K562 (cell line): ENCODE data around the gene CELF4.

ENCODE experiments used
- BRCA1 ChIP-seq, 2 experiments: fragments of 450-650 bp in 1 of 2; sonication (generic) in 1 of 2; formaldehyde crosslinking in 1 of 2; IDR thresholded peaks; 2 replicates each; pipeline versions ENCODE4 v1.5.0 to v1.6.1; 2017 to 2020; ENCODE audit warnings: mild to moderate bottlenecking in 1 of 2, missing genetic modification reagents in 1 of 2
- CTCF ChIP-seq, 3 experiments: IDR thresholded peaks in 2 of 3; conservative IDR thresholded peaks in 1 of 3; 2 replicates each; pipeline ENCODE4 v1.5.1; 2011 to 2012; ENCODE audit warnings: low read length in 3 of 3, mild to moderate bottlenecking in 3 of 3, control low read depth in 2 of 3, improper control_type of control experiment in 1 of 3, inconsistent platforms in 1 of 3, low read depth in 1 of 3, mixed read lengths in 1 of 3, moderate library complexity in 1 of 3; ENCODE audit not compliant: insufficient read depth in 2 of 3
- JUNB ChIP-seq: fragments of 450-650 bp; formaldehyde crosslinking; conservative IDR thresholded peaks from 2 replicates; pipeline ENCODE4 v1.4.0; 2020; ENCODE audit warnings: mild to moderate bottlenecking
- MEF2A ChIP-seq: IDR thresholded peaks from 2 replicates; pipeline ENCODE4 v1.6.1; 2011; ENCODE audit warnings: low read depth, mild to moderate bottlenecking, low read length, moderate library complexity; ENCODE audit not compliant: control insufficient read depth
- POLR2A ChIP-seq: fragments of 450-650 bp; conservative IDR thresholded peaks from 2 replicates; pipeline ENCODE4 v1.6.1; 2016
- TAF1 ChIP-seq: IDR thresholded peaks from 2 replicates; pipeline ENCODE4 v1.6.1; 2011; ENCODE audit warnings: mild to moderate bottlenecking, low read length, moderate library complexity; ENCODE audit not compliant: insufficient read depth, control insufficient read depth, severe bottlenecking; ENCODE audit errors: extremely low read depth
- ZNF76 ChIP-seq: fragments of 250-450 bp; sonication (Bioruptor Pico); IDR thresholded peaks from 2 replicates; pipeline ENCODE4 v1.4.0; 2020; ENCODE audit warnings: mild to moderate bottlenecking, moderate library complexity, borderline replicate concordance

DNA sequence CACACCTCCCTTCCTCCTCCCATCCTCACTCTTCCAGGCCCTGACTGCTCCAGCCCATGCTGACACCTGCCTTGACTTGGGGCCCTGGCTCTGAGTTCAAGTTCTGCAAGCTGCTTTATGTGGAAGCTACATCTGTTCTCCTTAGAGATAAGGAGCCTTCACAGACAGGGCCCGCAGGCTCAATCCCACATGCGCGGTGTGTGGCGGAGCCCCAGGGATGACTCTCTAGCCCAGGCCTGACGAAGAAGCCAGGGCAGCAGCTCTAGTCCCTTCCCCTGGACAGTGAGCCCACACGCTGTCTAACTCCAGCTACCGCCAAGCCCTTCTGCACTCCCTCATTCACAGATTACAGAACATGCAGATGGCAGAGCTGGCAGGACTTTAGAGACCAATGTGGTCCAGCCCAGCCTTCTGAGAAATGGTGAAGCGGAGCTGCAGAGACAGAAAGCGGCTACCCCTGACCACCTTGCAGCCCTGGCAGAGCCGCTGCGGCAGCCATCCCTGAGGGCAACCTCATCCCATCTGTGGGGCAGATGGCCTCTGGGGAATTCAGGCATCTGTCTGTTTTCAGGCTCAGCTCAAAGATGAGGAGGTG, 304.3 kb downstream of the CELF4 start:
- TF ChIP-seq TAF1 (no peak), POLR2A (no peak), JUNB (CRISPR knock-in tag) (no peak), CTCF (IDR thresholded peaks at IDR 0.05 in 2 of 3, conservative IDR thresholded peaks at IDR 0.05 in 1 of 3; ENCODE audit: insufficient read depth in 2 of 3, low read depth in 1 of 3, low read length in 3 of 3) (no peak), ZNF76 (CRISPR knock-in tag) (no peak), BRCA1 (IDR thresholded peaks at IDR 0.05) (no peak), BRCA1 (CRISPR knock-in tag; IDR thresholded peaks at IDR 0.05) (no peak), MEF2A (no peak)
